A549 (cell line): ENCODE results near the gene PCDHGA5. TPM values are rescaled to one million over a fixed set of nuclear protein-coding genes. Genes with fewer than 3 reads are reported as not detected.
"Not testable (repeated sequence)": the region's sequence is repeated elsewhere in the genome, so short reads cannot be mapped to it uniquely, and the experiment has no call there.

Experiments
- ATAC-seq, 2 experiments: fragments of 200-7000 bp in 1 of 2; fragments of >200 bp in 1 of 2; cut with Nextera tagmentation in 1 of 2; cut with Tn5 transposase in 1 of 2; 3 replicates each; pipeline versions ENCODE4 v1.8.0 to v1.9.1; 2018 to 2020; ENCODE audit warnings: mild to moderate bottlenecking in 1 of 2, moderate library complexity in 1 of 2
- CTCF ChIA-PET: fragments of 300-600 bp; sonication (Branson Sonifier 250); formaldehyde crosslinking; extraction: SDS; loops from one replicate; lab custom pipeline; 2021; ENCODE audit warnings: antibody characterized with exemption, inconsistent platforms; lab: Yijun Ruan, JAX
- POLR2A ChIA-PET: fragments of 350-600 bp; formaldehyde crosslinking; extraction: SDS; loops from one replicate; lab custom pipeline; 2021; ENCODE audit warnings: antibody characterized with exemption, inconsistent platforms; lab: Yijun Ruan, JAX
- DNase-seq, 2 experiments: peaks; one replicate each; pipeline versions ENCODE4 v3.0.0 to v3.0.0-alpha.2; 2011 to 2016; ENCODE audit warnings: low read depth in 1 of 2, low spot score in 1 of 2
- FAIRE-seq: peaks from 2 replicates; lab custom pipeline; 2011; peaks lifted over from hg19 to GRCh38; lab: Jason Lieb, UNC
- H3K27ac ChIP-seq, 2 experiments: fragments of >200 bp; sonication (Bioruptor Twin); formaldehyde crosslinking; 3 replicates each; pipeline ENCODE4 v1.5.1; 2016 to 2017
- H3K4me1 ChIP-seq: fragments of >200 bp; sonication (Bioruptor Twin); formaldehyde crosslinking; 3 replicates; pipeline ENCODE4 v1.6.1; 2016
- H3K4me2 ChIP-seq: fragments of >200 bp; sonication (Bioruptor Twin); formaldehyde crosslinking; 3 replicates; pipeline ENCODE4 v1.6.1; 2016
- H3K4me3 ChIP-seq: fragments of >200 bp; sonication (Bioruptor Twin); formaldehyde crosslinking; 3 replicates; pipeline ENCODE4 v1.5.1; 2016
- H3K9me3 ChIP-seq: fragments of >200 bp; sonication (Bioruptor Twin); formaldehyde crosslinking; 3 replicates; pipeline ENCODE4 v1.6.1; 2016
- CTCF ChIP-seq: fragments of >200 bp; sonication (Bioruptor Twin); formaldehyde crosslinking; IDR thresholded peaks from 3 replicates; pipeline ENCODE4 v1.5.1; 2016
- E2F6 ChIP-seq: IDR thresholded peaks from 2 replicates; pipeline ENCODE4 v1.6.1; 2012; ENCODE audit warnings: low read depth, borderline replicate concordance
- EHMT2 ChIP-seq: fragments of 200-600 bp; sonication (generic); IDR thresholded peaks from 2 replicates; pipeline ENCODE4 v1.6.1; 2016; ENCODE audit warnings: antibody characterized with exemption, low read depth, mild to moderate bottlenecking, moderate library complexity
- ELK1 ChIP-seq: fragments of 150-350 bp; IDR thresholded peaks from 2 replicates; pipeline ENCODE4 v1.6.1; 2014; ENCODE audit warnings: low read depth, mild to moderate bottlenecking, low read length
- ESRRA ChIP-seq: fragments of 150-350 bp; IDR thresholded peaks from 2 replicates; pipeline ENCODE4 v1.6.1; 2014; ENCODE audit warnings: mild to moderate bottlenecking, low read length, borderline replicate concordance
- HOXA7 ChIP-seq: fragments of 250-450 bp; sonication (Bioruptor Pico); IDR thresholded peaks from 2 replicates; pipeline ENCODE4 v1.5.0; 2020; ENCODE audit warnings: mild to moderate bottlenecking, moderate library complexity
- KDM5A ChIP-seq: fragments of 200-600 bp; sonication (generic); IDR thresholded peaks from 2 replicates; pipeline ENCODE4 v1.6.1; 2016; ENCODE audit warnings: antibody characterized with exemption, mild to moderate bottlenecking
- MAZ ChIP-seq: fragments of 150-350 bp; IDR thresholded peaks from 2 replicates; pipeline ENCODE4 v1.6.1; 2014; ENCODE audit warnings: antibody characterized with exemption, low read depth, low read length, borderline replicate concordance
- NFE2L2 ChIP-seq: fragments of 150-350 bp; conservative IDR thresholded peaks from 2 replicates; pipeline ENCODE4 v1.6.1; 2014; ENCODE audit warnings: low read length
- NPAS2 ChIP-seq: fragments of 250-450 bp; sonication (Bioruptor Pico); IDR thresholded peaks from 2 replicates; pipeline ENCODE4 v1.8.0; 2022; ENCODE audit warnings: mild to moderate bottlenecking, moderate library complexity, borderline replicate concordance
- POLR2AphosphoS2 ChIP-seq: conservative IDR thresholded peaks from 2 replicates; pipeline ENCODE4 v1.6.1; 2012; ENCODE audit warnings: low read length, improper control_type of control experiment, inconsistent platforms
- RAD21 ChIP-seq, 2 experiments: fragments of >200 bp in 1 of 2; sonication (Bioruptor Twin) in 1 of 2; formaldehyde crosslinking in 1 of 2; IDR thresholded peaks in 1 of 2; conservative IDR thresholded peaks in 1 of 2; 2 replicates in 1 of 2; 3 replicates in 1 of 2; pipeline ENCODE4 v1.6.1; 2012 to 2018; ENCODE audit warnings: inconsistent platforms in 1 of 2
- SMC3 ChIP-seq: fragments of >200 bp; sonication (Bioruptor Twin); formaldehyde crosslinking; IDR thresholded peaks from 3 replicates; pipeline ENCODE4 v1.6.1; 2018; ENCODE audit warnings: inconsistent platforms
- SREBF2 ChIP-seq: fragments of 450-650 bp; IDR thresholded peaks from 2 replicates; pipeline ENCODE4 v1.6.1; 2014; ENCODE audit warnings: mild to moderate bottlenecking, moderate library complexity
- TFCP2L1 ChIP-seq: fragments of 250-450 bp; sonication (Bioruptor Pico); IDR thresholded peaks from 2 replicates; pipeline ENCODE4 v1.5.0; 2021; ENCODE audit warnings: mild to moderate bottlenecking
- ZC3H11A ChIP-seq: fragments of 450-650 bp; IDR thresholded peaks from 2 replicates; pipeline ENCODE4 v1.6.1; 2014; ENCODE audit warnings: antibody characterized with exemption, mild to moderate bottlenecking
- ZNF302 ChIP-seq: fragments of 250-450 bp; sonication (Bioruptor Pico); IDR thresholded peaks from 2 replicates; pipeline ENCODE4 v1.9.0; 2021; ENCODE audit warnings: inconsistent platforms, mild to moderate bottlenecking, moderate library complexity
- WGBS: methylation state at CpG from one replicate; pipeline ENCODE4 v1.1.6; 2017; ENCODE audit errors: missing lambda C conversion rate; 5-methylcytosine and 5-hydroxymethylcytosine counted together
- polyA plus RNA-seq, 4 experiments: library from polyadenylated mRNA; depleted of rRNA in 3 of 4; stranded (reverse); fragments of >200 nt; fragmentation: RNase III in 1 of 4; extraction: RNeasy Plus Mini Kit Qiagen cat#74134 plus additional on column Dnase treatment in 1 of 4; gene quantifications; 2 replicates in 3 of 4; 3 replicates in 1 of 4; pipeline ENCODE4 v1.2.3, GENCODE V29; 2011 to 2017

The PCDHGA5 gene
- polyA plus RNA-seq, 2 of the 4 experiments (the other 2 are of a cell fraction), result 0.13 to 0.37 TPM

GRCh38 chr5:141326088-141326854, 37.7 kb upstream of the PCDHGA5 start:
- CTCF ChIA-PET, result interaction anchor here (0.7 to 4.9 kb wide), 9 partner anchors 11 to 316 kb away, joined by 3 to 22 read pairs (median 4); partner anchors contain the start of genes PCDHGA2, PCDHGA4, PCDHGA7 and PCDHGB1
- Histone ChIP-seq H3K27ac (no peak overlapping the region), H3K4me1 (no peaks in the 10 kb centered on the region), H3K4me3 (0 out of 3 replicates have a peak overlapping the region, but pooled peaks have one; percentile 14), H3K9me3 (peaks cover 39% of the 10 kb centered on the region), H3K4me2 (peak overlapping the region; percentile 33; the same call in 2 of the 3 replicates)
- POLR2A ChIA-PET, result no interaction called here
- peak in 1 of 2 experiments; percentile 75; a peak in 3 of 6 replicates for ATAC-seq
- no peak for FAIRE-seq
- DNase-seq, result peak in 1 of 2 experiments; percentile 51
- WGBS, result 41% methylated on average over 27 of the region's 27 CpGs
- TF ChIP-seq CTCF (peak; percentile 9; the same call in 1 of the 3 replicates), RAD21 (conservative IDR thresholded peaks at IDR 0.05 in 1 of 2, IDR thresholded peaks at IDR 0.05 in 1 of 2) (0 out of 5 replicates have a peak, but pooled peaks of 1 of the 2 experiments have one; percentile 25), NPAS2 (CRISPR knock-in tag) (no peak)

- no peaks in the 10 kb centered on the region for H3K4me1 ChIP-seq
- DNase-seq (no peak), ATAC-seq (no peak), FAIRE-seq (no peak)
- no peak overlapping the region for H3K27ac ChIP-seq
- H3K4me3 ChIP-seq, result no peak overlapping the region
- ChIA-PET CTCF (interaction anchor here (0.7 to 4.9 kb wide), 11 partner anchors 8 to 247 kb away, joined by 3 to 45 read pairs (median 4); partner anchors contain the start of genes PCDHB2, PCDHGA2, PCDHGB1 and TAF7), POLR2A (no interaction called here)
- WGBS, result 45% methylated on average over 8 of the region's 8 CpGs
- H3K4me2 ChIP-seq, result no peak overlapping the region
- no peak for TF ChIP-seq KDM5A
- TF ChIP-seq ESRRA, result no peak
- no peak for TF ChIP-seq ELK1
- no peak for TF ChIP-seq TFCP2L1 (CRISPR knock-in tag)
- no peak for TF ChIP-seq SREBF2
- H3K9me3 ChIP-seq, result peaks cover 31% of the 10 kb centered on the region; the same call in 2 of the 3 replicates
These were observed 35.7 kb upstream of the PCDHGA5 start for GRCh38 chr5:141328231-141328630.

- WGBS, result 9% methylated on average over 21 of the region's 21 CpGs
- TF ChIP-seq HOXA7 (CRISPR knock-in tag) (no peak), POLR2AphosphoS2 (no peak), EHMT2 (no peak), ZNF302 (no peak), RAD21 (conservative IDR thresholded peaks at IDR 0.05 in 1 of 2, IDR thresholded peaks at IDR 0.05 in 1 of 2) (peak in 1 of 2 experiments; percentile 44; a peak in 3 of 5 replicates), ZC3H11A (no peak), E2F6 (peak; percentile 41; the same call in 1 of the 2 replicates), MAZ (no peak), NFE2L2 (no peak), SMC3 (no peak), CTCF (peak; percentile 58), NPAS2 (CRISPR knock-in tag) (no peak)
- ChIA-PET POLR2A (interaction anchor here (0.6 to 2.6 kb wide), 4 partner anchors 10 to 233 kb away, joined by 3 to 33 read pairs (median 3); partner anchors contain the start of genes PCDHGB1 and TAF7), CTCF (interaction anchor here (0.6 to 4.9 kb wide), 24 partner anchors 8 to 360 kb away, joined by 3 to 45 read pairs (median 4); partner anchors contain the start of genes PCDHB2, PCDHB7, PCDHGA2 and PCDHGA7)
- H3K9me3 ChIP-seq, result peaks cover 25% of the 10 kb centered on the region; the same call in 2 of the 3 replicates
- no peaks in the 10 kb centered on the region for H3K4me1 ChIP-seq
- DNase-seq, result peak; percentile 57 to 74
- peak within 1 kb of the TSS; percentile 70 for H3K4me2 ChIP-seq
- H3K27ac ChIP-seq, result peak within 1 kb of the TSS; percentile 44 to 80; a peak in 5 of 6 replicates
- ATAC-seq, result peak; percentile 92 to 94
- peak within 1 kb of the TSS; percentile 43 for H3K4me3 ChIP-seq
- no peak for FAIRE-seq
These were observed 33.5 kb upstream of the PCDHGA5 start, which contains the start of gene PCDHGA1 for GRCh38 chr5:141330299-141331080. Gene PCDHGA1 (plus strand): TSS chr5:141330514.

- H3K27ac ChIP-seq, H3K4me2 ChIP-seq, H3K4me3 ChIP-seq, FAIRE-seq, POLR2A ChIA-PET, ATAC-seq, H3K4me1 ChIP-seq, DNase-seq: not testable (repeated sequence)
- CTCF ChIA-PET, result interaction anchor here (2.2 kb wide), 1 partner anchor 235 kb away, joined by 7 read pairs; no protein-coding TSS in a partner anchor
- peaks cover 31% of the 10 kb centered on the region; the same call in 2 of the 3 replicates for H3K9me3 ChIP-seq
- 85% methylated on average over 28 of the region's 39 CpGs for WGBS
These were observed 31.4 kb upstream of the PCDHGA5 start for GRCh38 chr5:141332571-141332970.
